ENCODE results near the gene TACO1. TPM values are rescaled to one million over a fixed set of nuclear protein-coding genes. Genes with fewer than 3 reads are reported as not detected.

The TACO1 gene
- total RNA-seq, 1 experiment from 2014 or later: 20.7 TPM

- no peak for DNase-seq (ENCODE audit: low spot score)
These were observed 2.4 kb upstream of the TACO1 start for GRCh38 chr17:63598281-63598680.

DNA sequence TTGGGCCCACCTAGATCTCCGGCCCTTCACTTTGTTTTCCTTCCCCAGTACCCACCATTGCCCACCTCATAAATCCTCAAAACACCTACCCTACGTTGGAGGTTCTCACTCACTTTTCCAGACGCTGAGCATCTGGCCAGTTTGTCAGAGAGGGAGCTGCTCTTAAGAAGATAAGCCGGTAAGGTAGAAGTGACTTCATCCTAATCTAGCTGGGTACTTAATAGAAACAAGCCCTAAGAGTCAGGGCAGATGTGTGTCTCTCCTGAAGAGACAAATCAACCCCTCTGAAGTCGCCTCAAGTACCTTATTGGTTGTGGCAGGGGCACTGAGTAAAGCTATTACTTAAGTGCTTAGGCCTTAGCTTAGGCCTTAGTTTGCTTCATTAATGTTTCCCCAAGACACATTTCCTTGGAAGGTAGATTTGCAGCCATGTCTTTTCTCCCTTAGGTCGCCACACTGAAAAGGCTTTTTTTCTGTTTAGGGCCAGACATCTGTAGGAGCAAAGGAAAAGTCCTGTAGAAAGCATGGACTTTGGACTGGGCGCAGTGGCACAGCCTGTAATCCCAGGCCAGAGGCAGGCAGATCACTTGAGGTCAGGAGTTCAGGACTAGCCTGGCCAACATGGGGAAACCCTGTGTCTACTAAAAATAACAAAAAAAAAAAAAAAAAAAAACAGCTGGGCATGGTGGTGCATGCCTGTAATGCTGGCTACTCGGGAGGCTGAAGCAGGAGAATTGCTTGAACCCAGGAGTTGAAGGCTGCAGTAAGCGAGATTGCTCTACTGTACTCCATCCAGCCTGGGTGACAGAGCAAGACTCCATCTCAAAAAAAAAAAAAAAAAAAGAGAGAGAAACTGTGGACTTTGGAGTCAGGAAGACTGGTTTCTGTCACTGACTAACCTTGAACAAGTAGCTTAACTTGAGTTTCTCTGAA is 1.0 kb downstream of the TACO1 start:
- DNase-seq (ENCODE audit: low spot score): no peak

DNA sequence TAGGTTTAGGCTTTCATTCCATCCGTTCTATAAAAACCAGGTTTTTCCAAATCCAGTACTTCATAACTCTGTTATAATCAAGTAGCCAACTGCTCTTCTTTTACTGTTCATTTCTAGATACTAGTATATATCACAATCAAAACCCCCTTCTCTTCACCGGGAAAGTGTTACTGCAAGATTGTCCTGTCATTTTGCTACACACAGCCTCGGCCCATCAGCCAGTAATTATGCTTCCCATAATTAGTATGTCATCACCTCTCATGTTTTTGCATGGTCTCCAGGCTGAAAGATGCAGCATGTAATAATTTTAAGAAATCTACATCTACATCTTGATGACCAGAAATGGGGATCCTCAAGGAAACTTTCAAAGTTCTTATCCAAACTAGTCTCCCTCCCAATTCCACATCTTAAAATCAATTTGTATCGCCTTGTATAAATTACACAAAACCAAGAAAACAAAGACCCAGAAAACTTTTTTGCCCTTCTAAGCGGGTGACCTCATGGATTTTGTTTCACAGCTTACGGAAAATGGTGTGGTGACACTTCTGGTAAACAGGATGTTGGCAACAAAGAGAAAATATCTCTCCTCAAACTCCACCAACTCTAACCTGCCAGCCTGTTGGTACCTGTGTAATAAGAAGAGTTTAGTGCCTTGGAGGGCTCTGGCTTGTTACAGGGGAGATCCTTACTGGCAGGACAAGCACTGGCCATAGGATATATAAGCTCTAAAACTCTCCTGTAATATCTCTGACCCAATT is 9.3 kb downstream of the TACO1 start:
- no peak for DNase-seq (ENCODE audit: low spot score)

DNA sequence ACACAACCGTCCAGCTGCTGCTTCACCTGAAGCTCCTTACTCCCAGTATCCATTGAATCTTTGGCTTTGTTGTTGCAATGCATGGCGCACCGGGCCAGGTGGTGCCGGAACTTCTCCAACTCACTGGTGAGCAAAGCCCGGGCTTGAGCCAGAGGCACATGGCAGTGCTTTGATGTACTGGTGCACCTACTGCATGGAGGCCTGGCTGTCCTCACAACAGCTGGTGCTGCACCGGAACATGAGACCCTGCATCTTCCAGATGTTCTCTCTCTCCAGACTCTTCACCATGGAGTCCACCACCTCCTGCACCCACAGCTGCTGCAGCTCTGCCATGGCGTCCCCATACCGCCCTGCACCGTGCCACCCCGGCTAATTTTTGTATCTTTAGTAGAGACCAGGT is 10.2 kb downstream of the TACO1 start:
- no peak for DNase-seq (ENCODE audit: low spot score)

- DNase-seq (ENCODE audit: low spot score): no peak
These were observed 10.7 kb downstream of the TACO1 start for GRCh38 chr17:63611354-63611753.

GRCh38 chr17:63613663-63614062 is 13.0 kb downstream of the TACO1 start:
- no peak for DNase-seq (ENCODE audit: low spot score)

GRCh38 chr17:63621229-63621683 is 20.6 kb downstream of the TACO1 start:
- no peak for DNase-seq (ENCODE audit: low spot score)

- peak; percentile 100 for DNase-seq (ENCODE audit: low spot score)
These were observed 21.2 kb downstream of the TACO1 start, which contains the start of gene MAP3K3 for GRCh38 chr17:63621684-63622573. Gene MAP3K3, plus strand, starts transcription at chr17:63622417. Its CDS starts 343 bp downstream, at chr17:63622760.

GRCh38 chr17:63622574-63623390 is 22.1 kb downstream of the TACO1 start:
- DNase-seq (ENCODE audit: low spot score): peak; percentile 51

GRCh38 chr17:63623786-63624530 is 23.3 kb downstream of the TACO1 start:
- DNase-seq (ENCODE audit: low spot score): no peak

DNA sequence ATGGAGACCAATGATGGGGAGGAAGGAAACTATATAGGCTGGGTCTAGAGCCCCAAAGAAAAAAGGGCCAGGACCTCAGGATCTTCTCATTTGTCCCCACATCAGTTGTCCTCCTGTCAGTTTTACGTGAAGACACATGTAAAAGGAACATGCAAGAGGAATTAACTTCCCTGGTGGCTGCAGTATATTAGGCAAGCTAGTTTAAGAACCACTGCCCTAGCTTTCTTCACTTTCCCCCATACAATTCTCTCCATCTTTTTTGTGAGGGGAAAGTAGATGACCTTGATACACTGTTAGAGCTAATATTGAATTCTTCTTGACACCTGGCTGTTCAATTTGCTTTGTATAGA is 23.8 kb downstream of the TACO1 start:
- no peak for DNase-seq (ENCODE audit: low spot score)

DNA sequence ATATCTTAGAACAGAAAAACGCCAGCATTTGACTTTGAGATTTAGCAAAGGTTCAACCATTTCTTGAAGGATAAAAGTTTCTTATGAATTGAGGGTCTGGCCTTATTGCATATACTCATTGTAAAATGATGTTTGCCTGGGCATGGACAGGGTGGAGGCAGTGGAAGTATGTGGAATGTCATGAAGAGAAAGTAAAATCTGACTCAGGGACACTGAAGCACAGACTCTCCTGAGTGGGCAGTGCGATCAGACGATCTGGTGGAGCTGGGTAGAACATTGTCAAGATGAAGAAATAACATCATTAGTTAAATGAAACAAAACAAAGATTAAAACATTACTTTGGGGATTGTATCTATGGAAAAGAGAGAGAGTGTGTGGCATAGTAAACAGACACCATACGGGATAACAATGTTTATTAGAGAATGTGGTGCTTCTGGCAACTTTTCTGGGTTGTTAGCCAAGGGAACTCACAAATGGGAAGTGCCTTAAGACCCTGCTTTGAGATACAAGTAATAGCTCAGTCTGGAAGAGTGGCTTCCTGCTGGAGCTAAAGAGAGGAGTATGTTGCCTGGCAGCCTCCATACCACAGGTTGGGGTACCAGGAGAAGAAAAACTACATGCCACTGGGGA is 26.0 kb downstream of the TACO1 start:
- no peak for DNase-seq (ENCODE audit: low spot score)

- DNase-seq (ENCODE audit: low spot score): no peak
These were observed 28.9 kb downstream of the TACO1 start for GRCh38 chr17:63629627-63630026.

GRCh38 chr17:63631062-63631461 is 30.4 kb downstream of the TACO1 start:
- DNase-seq (ENCODE audit: low spot score): no peak

DNA sequence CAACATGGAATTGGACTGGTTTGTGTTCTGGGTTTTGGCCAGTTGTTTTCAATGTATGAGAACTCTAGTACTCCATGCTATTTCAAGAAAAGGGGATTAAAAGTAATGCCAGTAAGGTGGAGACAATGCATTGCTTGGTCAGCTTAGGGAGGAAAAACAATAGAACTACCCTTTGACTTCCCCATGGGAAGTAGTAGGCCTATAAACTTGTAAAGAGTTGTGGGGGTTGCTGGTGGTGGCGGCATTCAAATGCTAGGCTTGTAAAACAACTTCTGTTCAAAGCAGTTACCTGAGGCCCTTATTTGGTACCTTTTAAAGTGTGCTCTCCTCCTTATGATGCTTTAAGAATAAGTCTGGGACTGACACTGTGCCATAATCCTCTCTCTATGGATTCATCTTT is 30.9 kb downstream of the TACO1 start:
- DNase-seq (ENCODE audit: low spot score): no peak

- no peak for DNase-seq (ENCODE audit: low spot score)
These were observed 33.0 kb downstream of the TACO1 start for GRCh38 chr17:63633742-63634141.

DNA sequence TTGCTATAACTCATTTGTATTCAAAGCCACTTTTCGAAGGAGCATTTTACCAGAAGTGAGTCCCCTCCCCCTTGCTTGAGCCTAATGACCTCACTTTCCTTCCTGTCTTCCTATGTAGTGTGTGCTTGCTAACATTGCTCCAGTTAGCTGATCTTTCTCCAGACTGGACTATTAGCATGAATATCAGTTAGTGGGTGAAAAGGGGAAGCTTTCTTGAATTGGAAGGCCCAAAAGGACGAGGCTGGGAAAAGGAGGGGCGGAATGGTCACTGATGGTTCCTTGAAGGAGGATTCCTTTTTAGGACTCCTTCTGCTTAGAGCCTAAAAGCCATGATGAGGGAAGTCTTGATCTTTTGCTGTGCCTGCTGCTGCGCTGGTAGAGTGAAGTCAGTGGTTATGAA is 33.5 kb downstream of the TACO1 start:
- DNase-seq (ENCODE audit: low spot score): no peak

GRCh38 chr17:63634816-63635215 is 34.1 kb downstream of the TACO1 start:
- no peak for DNase-seq (ENCODE audit: low spot score)

DNA sequence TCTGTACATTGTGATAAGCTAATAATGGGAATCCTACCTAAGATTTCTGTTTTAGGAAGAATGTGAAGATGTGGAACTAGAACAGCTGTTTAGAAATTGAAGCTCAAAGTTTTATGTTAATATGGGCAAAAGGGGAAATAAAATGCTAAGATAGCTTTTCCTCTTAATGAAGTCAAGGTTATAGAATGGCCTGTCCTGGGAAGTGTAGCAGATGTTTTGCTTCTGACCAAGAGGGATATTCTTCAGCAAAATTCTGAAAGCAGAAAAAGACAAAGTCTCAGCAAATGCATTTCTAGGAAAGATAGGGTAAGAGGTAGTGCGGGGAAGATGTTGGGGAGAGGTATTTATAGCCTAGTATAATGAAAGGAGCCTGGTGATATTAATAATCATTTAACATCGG is 34.6 kb downstream of the TACO1 start:
- DNase-seq (ENCODE audit: low spot score): no peak

GRCh38 chr17:63635787-63636186 is 35.1 kb downstream of the TACO1 start:
- DNase-seq (ENCODE audit: low spot score): no peak

Data from H4 (cell line).